GM19468 (cell line): Measurements from ENCODE around the gene ZBTB8B.
"Not testable (repeated sequence)": the region's sequence is repeated elsewhere in the genome, so short reads cannot be mapped to it uniquely, and the experiment has no call there.

Experiments used
- ATAC-seq: cut with Tn5 transposase; IDR thresholded peaks from one replicate; pipeline ENCODE4 v1.9.1; 2021; ENCODE audit warnings: mild to moderate bottlenecking, moderate library complexity, moderate number of reproducible peaks; ENCODE audit not compliant: unreplicated experiment; ENCODE audit errors: extremely low read depth

Gene ZBTB8B

DNA sequence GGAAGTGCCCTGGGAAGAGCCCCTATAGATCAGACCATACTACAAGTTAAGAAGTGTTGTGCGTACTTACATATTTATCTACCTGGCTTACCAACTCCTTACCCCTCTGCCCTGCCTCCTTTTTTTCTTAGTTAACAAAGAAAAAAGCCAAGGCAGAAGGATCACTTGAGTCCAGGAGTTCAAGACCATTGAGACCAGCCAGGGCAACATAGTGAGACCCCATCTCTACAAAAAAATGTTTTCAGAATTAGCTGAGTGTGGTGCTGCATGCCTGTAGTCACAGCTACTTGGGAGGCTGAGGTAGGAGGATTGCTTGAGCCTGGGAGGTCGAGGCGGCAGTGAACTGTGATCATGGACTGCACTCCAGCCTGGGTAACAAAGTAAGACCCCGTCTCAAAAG is 1.9 kb downstream of the ZBTB8B start:
- ATAC-seq, result no peak

DNA sequence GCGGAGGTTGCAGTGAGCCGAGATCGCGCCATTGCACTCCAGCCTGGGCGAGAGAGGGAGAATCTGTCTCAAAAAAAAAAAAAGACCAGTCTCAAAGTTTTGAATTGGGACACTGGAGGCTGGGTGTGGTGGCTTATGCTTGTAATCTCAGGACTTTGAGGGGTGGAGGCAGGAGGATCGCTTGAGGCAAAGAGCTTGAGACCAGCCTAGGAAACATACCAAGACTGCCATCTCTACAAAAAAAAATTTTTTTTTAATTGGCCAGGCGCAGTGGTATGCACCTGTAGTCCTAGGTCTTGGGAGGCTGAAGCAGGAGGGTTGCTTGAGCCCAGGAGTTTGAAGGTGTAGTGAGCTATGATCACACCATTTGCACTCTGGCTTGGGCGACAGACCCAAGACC is 3.9 kb downstream of the ZBTB8B start:
- no peak for ATAC-seq

DNA sequence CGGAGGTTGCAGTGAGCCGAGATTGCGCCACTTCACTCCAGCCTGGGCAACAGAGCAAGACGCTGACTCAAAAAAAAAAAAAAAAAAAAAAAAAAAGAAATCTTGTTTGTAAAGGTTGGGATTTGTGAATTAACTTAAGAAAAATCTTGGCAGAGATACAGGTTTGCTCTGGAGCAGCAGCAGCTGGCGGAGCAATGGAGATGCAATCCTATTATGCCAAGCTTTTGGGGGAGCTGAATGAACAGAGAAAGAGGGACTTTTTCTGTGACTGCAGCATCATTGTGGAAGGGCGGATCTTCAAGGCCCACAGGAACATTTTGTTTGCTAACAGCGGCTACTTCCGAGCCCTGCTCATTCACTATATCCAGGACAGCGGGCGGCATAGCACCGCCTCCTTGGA is 5.6 kb downstream of the ZBTB8B start:
- ATAC-seq, result no peak

DNA sequence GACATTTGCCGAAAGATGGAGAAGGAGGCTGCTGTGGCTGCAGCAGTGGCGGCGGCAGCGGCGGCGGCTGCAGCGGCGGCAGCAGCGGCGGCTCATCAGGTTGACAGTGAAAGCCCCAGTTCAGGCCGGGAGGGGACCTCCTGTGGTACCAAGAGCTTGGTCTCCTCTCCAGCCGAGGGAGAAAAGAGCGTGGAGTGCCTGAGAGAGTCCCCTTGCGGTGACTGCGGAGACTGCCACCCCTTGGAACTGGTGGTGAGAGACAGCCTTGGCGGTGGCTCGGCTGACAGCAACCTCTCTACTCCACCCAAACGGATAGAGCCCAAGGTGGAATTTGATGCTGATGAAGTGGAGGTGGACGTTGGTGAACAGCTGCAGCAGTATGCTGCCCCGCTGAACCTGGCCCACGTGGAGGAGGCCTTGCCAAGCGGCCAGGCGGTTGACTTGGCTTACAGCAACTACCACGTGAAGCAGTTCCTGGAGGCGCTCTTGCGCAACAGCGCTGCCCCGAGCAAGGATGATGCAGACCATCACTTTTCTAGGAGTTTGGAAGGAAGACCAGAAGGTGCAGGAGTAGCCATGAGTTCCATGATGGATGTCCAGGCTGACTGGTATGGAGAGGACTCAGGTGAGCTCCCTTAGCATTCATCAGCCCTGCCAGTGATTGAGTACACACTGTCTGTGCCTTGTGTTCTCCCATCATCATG is 6.3 kb downstream of the ZBTB8B start:
- ATAC-seq, result no peak

DNA sequence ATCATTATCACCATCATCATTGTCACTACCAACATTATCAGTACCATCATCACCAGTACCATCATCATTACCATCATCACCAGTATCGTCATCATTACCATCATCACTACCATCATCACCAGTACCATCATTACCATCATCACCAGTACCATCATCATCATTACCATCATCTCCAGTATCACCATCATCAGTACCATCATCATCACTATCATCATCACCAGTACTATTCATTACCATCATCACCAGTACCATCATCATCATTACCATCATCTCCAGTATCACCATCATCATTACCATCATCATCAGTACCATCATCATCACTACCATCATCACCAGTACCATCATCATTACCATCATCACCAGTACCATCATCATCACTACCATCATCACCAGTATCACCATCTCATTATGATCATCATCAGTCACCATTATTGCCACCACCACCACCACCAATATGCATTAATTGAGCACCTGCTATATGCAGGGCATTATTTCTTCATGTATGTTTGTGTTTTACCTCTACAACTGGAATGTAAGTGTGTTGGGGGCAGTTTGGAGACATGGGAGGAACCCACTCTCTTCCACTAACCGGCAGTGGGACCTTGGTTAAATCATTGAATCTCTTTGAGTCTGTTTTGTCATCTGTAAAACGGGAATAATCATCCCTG is 7.0 kb downstream of the ZBTB8B start:
- ATAC-seq, result no peak

DNA sequence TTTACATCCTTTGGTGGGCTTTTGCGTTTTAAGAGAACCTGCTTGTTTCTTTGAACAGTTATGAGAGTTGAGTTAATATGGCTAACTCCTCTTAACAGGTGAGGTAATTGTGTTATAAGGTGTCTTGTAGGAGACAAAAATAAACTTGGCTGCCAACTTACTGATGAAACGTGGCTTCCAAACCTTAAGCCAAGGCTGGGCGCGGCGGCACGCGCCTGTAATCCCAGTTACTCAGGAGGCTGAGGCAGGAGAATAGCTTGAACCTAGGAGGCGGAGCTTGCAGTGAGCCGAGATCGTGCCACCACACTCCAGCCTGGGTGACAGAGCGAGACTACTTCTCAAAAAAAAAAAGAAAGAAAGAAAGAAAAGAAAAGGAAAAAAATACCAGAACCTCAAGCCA is 8.1 kb downstream of the ZBTB8B start:
- ATAC-seq, result not testable (repeated sequence)

DNA sequence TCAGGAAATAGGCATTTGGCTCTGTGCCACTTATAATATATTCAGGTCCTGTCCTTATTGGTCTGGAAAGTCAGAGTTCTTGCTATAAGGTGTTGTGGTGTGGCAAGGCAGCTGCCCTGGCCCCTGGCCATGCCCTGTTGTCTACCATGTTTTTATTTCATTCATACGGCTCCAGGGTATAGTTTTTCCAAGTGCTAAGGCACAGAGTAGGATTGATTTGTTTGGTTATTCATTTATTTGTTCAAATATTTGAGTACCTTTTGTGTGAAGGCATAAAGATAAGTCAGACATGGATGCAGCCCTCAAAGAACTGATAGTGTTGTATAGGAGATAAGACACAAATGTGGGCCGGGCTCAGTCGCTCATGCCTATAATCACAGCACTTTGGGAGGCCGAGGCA is 10.1 kb downstream of the ZBTB8B start:
- ATAC-seq, result no peak

DNA sequence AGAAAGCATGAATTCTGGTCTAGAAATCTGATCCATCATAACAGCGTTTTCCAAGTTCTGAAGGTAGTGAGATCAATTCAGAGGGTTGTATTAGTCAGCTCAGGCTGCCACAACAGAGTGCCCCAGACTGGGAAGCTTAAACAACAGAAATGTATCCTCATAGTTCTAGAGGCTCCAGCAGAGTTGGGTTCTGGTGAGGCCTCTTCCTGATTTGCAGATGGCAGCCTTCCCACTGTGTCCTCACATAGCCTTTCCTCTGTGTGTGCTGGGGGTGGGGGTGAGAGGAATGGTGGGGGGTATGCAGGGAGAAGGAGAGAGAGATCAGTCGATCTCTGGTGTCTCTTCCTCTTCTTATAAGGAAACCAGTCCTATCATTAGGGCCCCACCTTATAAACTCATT is 15.1 kb downstream of the ZBTB8B start:
- no peak for ATAC-seq

DNA sequence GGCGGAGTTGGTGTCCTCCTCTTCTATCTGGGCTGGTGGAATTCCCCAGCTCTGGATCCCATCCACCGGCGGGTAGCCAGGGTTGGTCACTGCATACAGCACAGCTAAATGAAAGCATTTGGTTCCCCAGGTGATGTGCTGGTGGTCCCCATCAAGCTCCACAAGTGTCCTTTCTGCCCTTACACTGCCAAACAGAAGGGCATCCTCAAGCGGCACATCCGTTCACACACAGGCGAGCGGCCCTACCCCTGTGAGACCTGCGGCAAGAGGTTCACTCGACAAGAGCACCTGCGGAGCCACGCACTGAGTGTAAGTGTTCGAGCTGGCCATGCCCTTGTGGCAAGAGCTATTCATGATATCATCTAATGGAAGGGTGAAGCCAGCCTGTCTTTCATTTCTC is 15.9 kb downstream of the ZBTB8B start:
- ATAC-seq, result no peak

DNA sequence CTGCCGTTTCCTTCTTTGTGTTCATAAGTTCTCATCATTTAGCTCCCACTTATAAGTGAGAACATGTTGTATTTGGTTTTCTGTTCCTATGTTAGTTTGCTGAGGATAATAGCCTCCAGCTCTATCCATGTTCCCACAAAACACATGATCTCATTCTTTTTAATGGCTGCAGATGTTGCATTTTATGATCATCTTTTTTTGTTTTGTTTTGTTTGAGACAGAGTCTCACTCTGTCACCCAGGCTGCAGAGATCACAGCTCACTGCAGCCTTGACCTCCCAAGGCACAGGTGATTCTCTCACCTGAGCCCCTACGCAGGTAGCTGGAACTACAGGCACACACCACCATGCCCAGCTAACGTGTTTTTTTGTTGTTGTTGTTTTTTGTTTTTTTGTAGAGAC is 16.9 kb downstream of the ZBTB8B start:
- not testable (repeated sequence) for ATAC-seq

DNA sequence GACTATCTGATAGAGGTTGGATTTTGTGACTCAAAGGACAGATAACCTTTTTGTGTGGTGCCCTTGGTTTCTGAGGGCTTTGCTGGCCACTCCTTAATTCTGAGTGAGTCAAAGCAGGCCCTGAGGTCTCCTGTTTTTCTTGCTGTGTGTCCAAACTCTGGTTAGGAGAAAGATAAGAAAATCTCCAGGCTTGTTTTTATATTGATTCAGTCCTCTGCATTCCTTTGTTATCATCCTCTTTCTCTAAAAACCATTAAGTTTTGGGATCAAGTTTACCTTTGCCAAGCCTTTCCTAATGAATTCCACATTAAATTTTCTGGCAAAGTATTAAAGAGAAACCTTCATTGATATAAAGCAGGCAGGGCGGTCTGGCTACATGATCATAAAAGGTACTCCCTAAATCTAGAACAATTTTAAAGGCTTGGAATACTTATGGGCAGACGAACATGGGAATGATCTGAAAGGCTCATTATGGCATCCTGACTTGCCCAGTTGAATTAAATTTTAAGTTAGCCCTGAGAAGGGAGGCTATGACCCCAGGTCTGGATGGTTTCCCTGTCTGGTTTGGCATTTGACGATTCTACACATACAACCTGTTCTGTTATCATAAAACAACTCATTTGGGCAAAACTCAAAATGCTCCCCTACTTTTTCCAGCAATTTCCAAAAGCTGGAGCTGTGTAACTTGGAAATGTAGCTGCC is 20.8 kb downstream of the ZBTB8B start:
- no peak for ATAC-seq

DNA sequence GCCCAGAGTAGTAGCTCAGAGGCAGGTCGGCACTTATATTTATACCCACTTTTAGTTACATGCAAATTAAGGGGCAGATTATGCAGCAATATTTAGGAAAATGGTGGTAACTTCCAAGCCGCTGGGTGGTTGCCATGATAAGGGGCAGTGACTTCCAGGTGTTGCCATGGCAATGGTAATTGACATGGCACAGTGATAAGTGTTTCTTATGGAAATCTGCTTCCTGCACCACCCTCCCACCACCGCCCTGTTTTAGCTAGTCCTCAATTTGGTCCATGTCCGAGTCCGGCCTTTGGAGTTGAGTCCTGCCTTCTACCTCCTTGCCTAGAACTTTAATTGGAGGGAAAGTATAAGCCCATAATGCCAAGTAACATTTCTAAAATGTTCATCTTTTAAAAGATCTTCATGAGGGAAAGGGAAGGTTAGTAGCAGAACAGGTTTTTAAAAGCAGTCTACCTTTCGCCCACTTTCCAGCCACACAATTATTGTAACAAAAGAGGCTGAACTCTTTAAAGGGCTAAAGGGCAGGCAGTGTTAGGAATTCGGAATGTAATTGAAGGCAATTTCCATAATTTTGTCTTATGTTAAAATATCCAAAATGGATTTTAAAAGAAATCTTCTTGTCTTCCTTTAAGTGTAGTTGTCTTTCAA is 21.7 kb downstream of the ZBTB8B start:
- no peak for ATAC-seq

DNA sequence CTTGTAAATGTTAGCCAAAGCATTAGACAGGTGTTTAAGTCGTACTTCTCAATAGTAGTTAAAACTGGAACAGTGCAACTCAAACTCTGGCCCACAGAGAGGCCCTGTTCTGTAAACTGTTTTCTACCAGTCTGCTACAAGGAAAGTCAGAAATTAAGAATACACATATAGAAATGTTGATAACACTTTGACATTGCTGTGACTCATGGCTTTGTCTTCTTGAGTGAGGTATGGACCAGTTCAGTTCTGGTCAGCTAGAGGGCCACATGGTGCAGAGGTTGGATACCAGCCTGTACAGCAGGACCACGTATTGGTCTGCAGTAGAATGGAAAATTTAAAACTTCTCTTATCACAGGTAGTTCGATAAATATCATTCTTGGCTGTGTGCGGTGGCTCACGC is 22.3 kb downstream of the ZBTB8B start:
- no peak for ATAC-seq

DNA sequence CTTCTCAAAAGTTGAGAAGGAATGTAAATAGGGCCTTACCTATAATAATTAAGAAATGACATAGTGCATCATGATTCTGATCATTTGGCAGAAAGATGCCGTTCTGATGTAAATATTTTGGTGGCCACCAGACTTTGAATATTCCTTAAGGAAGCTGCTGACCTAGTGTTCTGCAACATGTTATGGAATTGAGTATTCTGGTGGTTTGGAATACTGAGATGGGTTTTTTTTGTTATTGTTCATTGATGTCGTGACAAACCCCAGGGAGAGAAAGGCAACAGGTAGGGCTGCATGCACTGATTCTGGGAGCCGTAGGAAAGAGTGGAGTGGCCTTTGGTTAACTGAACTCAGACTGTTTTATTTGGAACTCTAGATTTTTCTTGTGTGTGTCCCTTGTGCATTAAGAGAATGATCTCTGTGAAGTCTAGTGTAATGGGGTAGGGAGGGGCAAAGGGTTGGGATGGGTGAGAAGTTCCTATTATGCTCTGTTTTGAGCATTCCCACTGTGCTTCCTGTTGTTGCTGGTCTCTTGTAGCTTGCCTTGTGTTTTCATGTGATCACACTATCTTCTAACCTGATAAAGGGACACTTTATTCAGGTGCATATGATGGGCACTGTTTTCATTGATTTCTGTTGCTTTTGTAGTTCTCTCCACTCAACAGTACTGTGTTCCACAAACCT is 25.0 kb downstream of the ZBTB8B start:
- ATAC-seq, result no peak

DNA sequence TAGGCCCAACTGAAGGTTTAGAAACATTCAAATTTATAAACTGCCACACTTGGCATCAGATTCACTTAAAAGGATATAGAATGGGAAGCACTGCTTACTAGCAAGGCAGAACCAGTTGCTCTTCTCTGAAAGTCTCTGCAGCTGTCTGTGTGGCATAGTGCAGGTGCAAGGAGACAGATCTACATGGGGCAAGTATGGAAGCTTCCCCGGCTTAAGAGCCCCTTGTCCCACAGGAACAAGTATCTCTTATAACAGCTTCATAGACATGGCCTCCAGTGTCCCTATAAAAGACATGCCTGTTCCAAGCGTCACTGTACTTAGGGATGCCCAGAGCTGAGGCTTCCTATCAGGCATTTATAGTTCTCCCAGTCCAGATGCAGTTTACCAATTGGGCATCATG is 26.5 kb downstream of the ZBTB8B start:
- ATAC-seq, result no peak

DNA sequence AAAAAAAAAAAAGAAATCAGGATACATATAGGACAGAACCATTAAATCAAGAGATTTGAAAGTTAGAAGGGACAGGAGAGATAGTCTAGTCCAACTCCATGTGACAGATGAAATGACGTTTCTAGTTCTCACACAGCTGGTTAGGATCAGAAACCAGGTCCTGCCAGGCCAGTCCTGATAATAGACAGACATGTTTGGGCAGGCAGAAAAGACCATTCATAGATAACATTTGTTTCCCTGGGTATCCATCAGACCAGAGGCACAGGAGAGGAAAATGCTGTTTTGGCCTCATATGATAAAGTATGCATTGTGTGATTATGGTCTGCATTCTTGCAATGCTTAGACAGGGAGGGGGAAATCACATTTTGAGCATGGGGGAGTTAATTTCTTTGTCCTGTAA is 29.3 kb downstream of the ZBTB8B start:
- ATAC-seq, result no peak

DNA sequence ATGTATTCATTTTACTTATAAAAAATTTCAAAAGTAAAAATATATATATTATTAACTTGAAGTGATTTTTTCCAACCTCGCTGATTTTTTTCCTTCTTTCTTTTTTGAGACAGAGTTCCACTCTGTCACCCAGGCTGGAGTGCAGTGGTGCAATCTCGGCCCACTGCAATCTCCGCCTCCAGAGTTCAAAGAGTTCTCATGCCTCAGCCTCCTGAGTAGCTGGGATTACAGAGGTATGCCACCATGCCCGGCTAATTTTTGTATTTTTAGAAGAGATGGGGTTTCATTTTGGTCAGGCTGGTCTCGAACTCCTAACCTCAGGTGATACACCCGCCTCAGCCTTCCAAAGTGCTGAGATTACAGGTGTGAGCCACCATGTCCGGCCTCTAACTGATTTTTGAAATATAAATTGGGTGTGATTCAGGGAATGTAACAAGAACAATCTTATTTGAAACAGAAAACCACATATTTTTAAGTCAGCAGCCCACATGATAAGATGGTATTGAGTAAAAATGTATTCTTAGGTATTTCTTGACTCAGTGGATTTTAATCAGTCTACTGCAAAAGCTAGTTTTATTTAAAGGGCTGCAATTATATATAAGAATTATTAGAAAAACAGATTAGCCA is 30.0 kb downstream of the ZBTB8B start:
- ATAC-seq, result no peak

DNA sequence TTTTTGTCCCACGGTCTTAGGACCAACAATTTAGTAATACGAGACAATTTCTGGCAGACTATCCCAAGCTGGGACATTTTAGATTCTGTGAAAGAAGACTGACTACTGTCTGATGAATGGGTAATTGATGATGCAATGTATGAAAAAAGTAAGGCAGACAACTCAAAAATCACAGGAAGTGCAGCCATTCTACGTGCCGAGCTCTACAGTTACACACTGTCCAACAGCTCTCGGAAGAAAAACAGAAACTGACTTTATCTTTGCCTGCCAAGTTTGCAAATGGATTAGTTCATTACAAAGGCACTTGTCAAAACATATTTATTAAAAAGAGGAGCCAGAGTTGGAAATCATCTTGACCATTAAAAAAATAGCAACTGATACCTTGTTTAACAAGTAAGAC is 31.3 kb downstream of the ZBTB8B start:
- ATAC-seq, result no peak

DNA sequence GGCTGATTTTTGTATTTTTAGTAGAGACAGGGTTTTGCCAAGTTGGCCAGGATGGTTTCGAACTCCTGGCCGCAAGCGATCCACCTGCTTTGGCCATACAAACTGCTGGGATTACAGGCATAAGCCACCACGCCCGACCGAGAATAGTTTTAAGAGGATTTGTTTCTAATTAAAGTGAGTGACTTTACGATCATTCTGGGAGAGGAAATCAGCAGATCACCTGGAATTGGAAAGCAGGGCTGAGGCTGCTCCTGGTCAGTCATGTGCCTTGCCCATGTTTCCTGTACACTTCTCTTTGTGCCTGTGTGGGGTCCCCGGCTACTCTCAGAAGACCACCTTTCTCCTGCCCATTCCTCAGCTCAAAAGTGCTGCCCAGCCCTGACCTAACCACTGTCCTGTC is 33.9 kb downstream of the ZBTB8B start:
- ATAC-seq, result no peak
